IMR-90 (cell line): ENCODE measurements around the gene TMCC1. TPM values are rescaled to one million over a fixed set of nuclear protein-coding genes. Genes with fewer than 3 reads are reported as not detected.

Source experiments
- ATAC-seq: fragments of 200-7000 bp; cut with Tn5 transposase; 2 replicates; pipeline ENCODE4 v1.9.1; 2020; ENCODE audit warnings: low read depth, mild to moderate bottlenecking, moderate library complexity
- BruUV-seq: library from RNA; stranded (reverse); fragments of 400-500 nt; replicated peaks from 2 replicates; lab custom pipeline; 2021; lab: Mats Ljungman, UMichigan
- CTCF ChIA-PET: fragments of 300-600 bp; formaldehyde crosslinking; extraction: SDS; loops from one replicate; lab custom pipeline; 2021; ENCODE audit warnings: antibody characterized with exemption; lab: Yijun Ruan, JAX
- POLR2A ChIA-PET: fragments of 300-600 bp; sonication (Branson Sonifier 250); formaldehyde crosslinking; loops from one replicate; lab custom pipeline; 2022; ENCODE audit warnings: antibody characterized with exemption; ENCODE audit not compliant: unreplicated experiment; lab: Charles Lee
- DNase-seq: peaks from one replicate; pipeline ENCODE4 v3.0.0; 2013
- H2AFZ ChIP-seq: replicated peaks from 2 replicates; pipeline ENCODE3; 2013; ENCODE audit warnings: low read length, mild to moderate bottlenecking; ENCODE audit not compliant: poor library complexity
- H2AK5ac ChIP-seq: 2 replicates; pipeline ENCODE4 v1.6.1; 2013; ENCODE audit warnings: low read depth, low read length, inconsistent platforms
- H2AK9ac ChIP-seq: replicated peaks from 2 replicates; pipeline ENCODE3; 2013; ENCODE audit warnings: mild to moderate bottlenecking, low read depth, low read length, moderate library complexity; ENCODE audit not compliant: poor library complexity
- H2BK120ac ChIP-seq: 2 replicates; pipeline ENCODE4 v1.6.1; 2013; ENCODE audit warnings: low read depth, low read length, inconsistent platforms
- H2BK15ac ChIP-seq: 3 replicates; pipeline ENCODE4 v1.6.1; 2013; ENCODE audit warnings: low read depth, low read length, inconsistent platforms
- H2BK20ac ChIP-seq: 2 replicates; pipeline ENCODE4 v1.6.1; 2013; ENCODE audit warnings: low read depth, mild to moderate bottlenecking, inconsistent platforms, low read length, moderate library complexity
- H2BK5ac ChIP-seq: 2 replicates; pipeline ENCODE4 v1.6.1; 2013; ENCODE audit warnings: mild to moderate bottlenecking, low read depth, low read length, inconsistent platforms; ENCODE audit not compliant: poor library complexity, severe bottlenecking
- H3K14ac ChIP-seq: replicated peaks from 2 replicates; pipeline ENCODE4 v1.6.1; 2013; ENCODE audit warnings: low read depth, low read length, inconsistent platforms
- H3K18ac ChIP-seq: 2 replicates; pipeline ENCODE4 v1.6.1; 2013; ENCODE audit warnings: low read depth, low read length, control low read depth
- H3K23ac ChIP-seq: 2 replicates; pipeline ENCODE4 v1.6.1; 2013; ENCODE audit warnings: low read depth, low read length, inconsistent platforms
- H3K27ac ChIP-seq: 2 replicates; pipeline ENCODE4 v1.5.1; 2013; ENCODE audit warnings: mild to moderate bottlenecking, control low read depth, low read length; ENCODE audit not compliant: insufficient read depth
- H3K27me3 ChIP-seq: 2 replicates; pipeline ENCODE4 v1.6.1; 2013; ENCODE audit warnings: low read length; ENCODE audit not compliant: control insufficient read depth, insufficient read depth
- H3K36me3 ChIP-seq: 2 replicates; pipeline ENCODE4 v1.6.1; 2013; ENCODE audit warnings: low read length, mixed read lengths; ENCODE audit not compliant: control insufficient read depth, insufficient read depth
- H3K4ac ChIP-seq: 2 replicates; pipeline ENCODE4 v1.6.1; 2013; ENCODE audit warnings: low read depth, low read length, inconsistent platforms
- H3K4me1 ChIP-seq: 2 replicates; pipeline ENCODE4 v1.6.1; 2013; ENCODE audit warnings: low read length, mixed read lengths; ENCODE audit not compliant: control insufficient read depth, insufficient read depth
- H3K4me2 ChIP-seq: 2 replicates; pipeline ENCODE4 v1.6.1; 2013; ENCODE audit warnings: low read depth, mild to moderate bottlenecking, control low read depth, low read length, moderate library complexity
- H3K4me3 ChIP-seq: 2 replicates; pipeline ENCODE4 v1.5.1; 2013; ENCODE audit warnings: low read depth, mild to moderate bottlenecking, control low read depth, low read length, moderate library complexity; ENCODE audit not compliant: insufficient read depth
- H3K56ac ChIP-seq: 2 replicates; pipeline ENCODE4 v1.6.1; 2013; ENCODE audit warnings: low read length, inconsistent platforms; ENCODE audit not compliant: insufficient read depth; ENCODE audit errors: extremely low read depth
- H3K79me1 ChIP-seq, 2 experiments: 2 replicates each; pipeline ENCODE4 v1.6.1; 2013; ENCODE audit warnings: low read length in 2 of 2, inconsistent platforms in 1 of 2, low read depth in 1 of 2
- H3K9ac ChIP-seq: 2 replicates; pipeline ENCODE4 v1.6.1; 2013; ENCODE audit warnings: low read depth, low read length, control low read depth
- H3K9me1 ChIP-seq: 2 replicates; pipeline ENCODE4 v1.6.1; 2013; ENCODE audit warnings: low read length, inconsistent platforms; ENCODE audit not compliant: insufficient read depth
- H3K9me3 ChIP-seq: 2 replicates; pipeline ENCODE4 v1.6.1; 2013; ENCODE audit warnings: low read length; ENCODE audit not compliant: control insufficient read depth, insufficient read depth
- H4K20me1 ChIP-seq: 2 replicates; pipeline ENCODE4 v1.6.1; 2013; ENCODE audit warnings: low read length, inconsistent platforms; ENCODE audit not compliant: insufficient read depth
- H4K5ac ChIP-seq: 2 replicates; pipeline ENCODE4 v1.6.1; 2013; ENCODE audit warnings: mild to moderate bottlenecking, low read depth, low read length, control low read depth
- H4K8ac ChIP-seq, 2 experiments: 2 replicates each; pipeline ENCODE4 v1.6.1; 2013; ENCODE audit warnings: low read depth in 2 of 2, low read length in 2 of 2, control low read depth in 1 of 2, inconsistent platforms in 1 of 2
- H4K91ac ChIP-seq: 2 replicates; pipeline ENCODE4 v1.6.1; 2013; ENCODE audit warnings: low read depth, low read length, inconsistent platforms; ENCODE audit not compliant: insufficient read depth
- BHLHE40 ChIP-seq: fragments of 150-350 bp; IDR thresholded peaks from 2 replicates; pipeline ENCODE4 v1.6.1; 2016; ENCODE audit warnings: mild to moderate bottlenecking, low read depth, low read length
- CEBPB ChIP-seq: IDR thresholded peaks from 2 replicates; pipeline ENCODE4 v1.6.1; 2012; ENCODE audit warnings: low read depth, low read length, improper control_type of control experiment
- CHD1 ChIP-seq: IDR thresholded peaks from 2 replicates; pipeline ENCODE4 v1.6.1; 2012; ENCODE audit warnings: low read depth, low read length, improper control_type of control experiment
- CTCF ChIP-seq: conservative IDR thresholded peaks from 2 replicates; pipeline ENCODE4 v1.5.1; 2012; ENCODE audit warnings: mild to moderate bottlenecking, low read depth, low read length, improper control_type of control experiment
- FOS ChIP-seq: fragments of 150-350 bp; IDR thresholded peaks from 2 replicates; pipeline ENCODE4 v1.6.1; 2016; ENCODE audit warnings: low read depth, low read length
- MAFK ChIP-seq: IDR thresholded peaks from 2 replicates; pipeline ENCODE4 v1.6.1; 2012; ENCODE audit warnings: low read depth, low read length, improper control_type of control experiment
- MAZ ChIP-seq: IDR thresholded peaks from 2 replicates; pipeline ENCODE4 v1.6.1; 2012; ENCODE audit warnings: low read depth, mild to moderate bottlenecking, low read length, improper control_type of control experiment, moderate library complexity, borderline replicate concordance
- MXI1 ChIP-seq: IDR thresholded peaks from 2 replicates; pipeline ENCODE4 v1.6.1; 2012; ENCODE audit warnings: low read depth, mild to moderate bottlenecking, low read length, moderate library complexity, borderline replicate concordance
- NFE2L2 ChIP-seq: fragments of 150-350 bp; IDR thresholded peaks from 2 replicates; pipeline ENCODE4 v1.6.1; 2016; ENCODE audit warnings: low read depth, mild to moderate bottlenecking, low read length
- RAD21 ChIP-seq: IDR thresholded peaks from 2 replicates; pipeline ENCODE4 v1.6.1; 2012; ENCODE audit warnings: low read length, improper control_type of control experiment
- RCOR1 ChIP-seq: IDR thresholded peaks from 2 replicates; pipeline ENCODE4 v1.6.1; 2012; ENCODE audit warnings: mild to moderate bottlenecking, low read length, improper control_type of control experiment; ENCODE audit not compliant: insufficient replicate concordance
- RFX5 ChIP-seq: IDR thresholded peaks from 2 replicates; pipeline ENCODE4 v1.8.0; 2012; ENCODE audit warnings: low read depth, mild to moderate bottlenecking, low read length, moderate library complexity
- SMC3 ChIP-seq: fragments of 150-350 bp; IDR thresholded peaks from 2 replicates; pipeline ENCODE4 v1.6.1; 2016; ENCODE audit warnings: low read depth, mild to moderate bottlenecking, antibody characterized with exemption, low read length, moderate library complexity
- USF2 ChIP-seq: fragments of 150-350 bp; IDR thresholded peaks from 2 replicates; pipeline ENCODE4 v1.6.1; 2017; ENCODE audit warnings: mild to moderate bottlenecking, antibody characterized with exemption, low read length, low read depth
- WGBS, 2 experiments: methylation state at CpG; one replicate each; pipeline versions ENCODE4 v1.1.5 to v1.1.7; 2013; ENCODE audit warnings: missing lambda C conversion rate in 2 of 2; ENCODE audit not compliant: insufficient read length in 1 of 2; ENCODE audit errors: extremely low coverage in 2 of 2; 5-methylcytosine and 5-hydroxymethylcytosine counted together
- dilution Hi-C: fragments of 300-500 bp; cut with HindIII; formaldehyde crosslinking; loops from one replicate; pipeline ENCODE4 v1.14.3; 2018; ENCODE audit warnings: low sequenced_read_pairs; ENCODE audit not compliant: unreplicated experiment
- in situ Hi-C: fragments of 300-500 bp; cut with MboI; formaldehyde crosslinking; loops from 3 replicates; pipeline ENCODE4 v1.14.3; 2019; ENCODE audit warnings: low sequenced_read_pairs, inconsistent platforms, mixed read lengths
- intact Hi-C: fragments of 100-400 bp; cut with micrococcal nuclease; formaldehyde crosslinking; loops from 2 replicates; pipeline ENCODE4 v1.10.0; 2022
- polyA plus RNA-seq, 3 experiments: library from polyadenylated mRNA; depleted of rRNA; stranded (reverse); fragments of >200 nt; gene quantifications; 2 replicates each; pipeline ENCODE4 v1.2.3, GENCODE V29; 2012; ENCODE audit warnings: low replicate concordance in 1 of 3
- total RNA-seq: library from RNA; depleted of rRNA; stranded (reverse); fragments of >200 nt; gene quantifications from 2 replicates; pipeline ENCODE4 v1.2.3, GENCODE V29; 2012
- TF ChIP-seq, protein P1 (sequence below): fragments of 150-350 bp; IDR thresholded peaks from 2 replicates; pipeline ENCODE4 v1.6.1; 2016; ENCODE audit warnings: low read depth, mild to moderate bottlenecking, low read length, moderate library complexity, borderline replicate concordance

Gene TMCC1
- total and polyA plus RNA-seq, 2 of the 4 experiments (the other 2 are of a cell fraction), result 5.0 to 7.3 TPM

GRCh38 chr3:129684270-129684669 lies 209.2 kb downstream of the TMCC1 start:
- no peak for TF ChIP-seq SMC3
- TF ChIP-seq MXI1, result no peak
- no peak for TF ChIP-seq RCOR1
- TF ChIP-seq USF2, result no peak
- no peak for TF ChIP-seq MAZ
- no peak for TF ChIP-seq BHLHE40
- no peak for TF ChIP-seq CHD1
- no peak for TF ChIP-seq NFE2L2
- no peak for TF ChIP-seq RFX5
- no peak for TF ChIP-seq CEBPB
- TF ChIP-seq, protein P1, sequence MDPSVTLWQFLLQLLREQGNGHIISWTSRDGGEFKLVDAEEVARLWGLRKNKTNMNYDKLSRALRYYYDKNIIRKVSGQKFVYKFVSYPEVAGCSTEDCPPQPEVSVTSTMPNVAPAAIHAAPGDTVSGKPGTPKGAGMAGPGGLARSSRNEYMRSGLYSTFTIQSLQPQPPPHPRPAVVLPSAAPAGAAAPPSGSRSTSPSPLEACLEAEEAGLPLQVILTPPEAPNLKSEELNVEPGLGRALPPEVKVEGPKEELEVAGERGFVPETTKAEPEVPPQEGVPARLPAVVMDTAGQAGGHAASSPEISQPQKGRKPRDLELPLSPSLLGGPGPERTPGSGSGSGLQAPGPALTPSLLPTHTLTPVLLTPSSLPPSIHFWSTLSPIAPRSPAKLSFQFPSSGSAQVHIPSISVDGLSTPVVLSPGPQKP, result no peak
- no peak for TF ChIP-seq CTCF
- TF ChIP-seq MAFK, result no peak
- TF ChIP-seq RAD21, result no peak
- TF ChIP-seq FOS, result no peak
- no peak overlapping the region for H2BK15ac ChIP-seq
- no peak overlapping the region for H3K4ac ChIP-seq
- no peak overlapping the region for H4K8ac ChIP-seq
- H3K9me3 ChIP-seq, result no peaks in the 10 kb centered on the region
- POLR2A ChIA-PET, result no interaction called here
- DNase-seq, result no peak
- no peak overlapping the region for H3K18ac ChIP-seq
- H3K36me3 ChIP-seq, result no peaks in the 10 kb centered on the region
- dilution Hi-C loops, result no loop called here
- H2BK20ac ChIP-seq, result no peak overlapping the region
- H4K91ac ChIP-seq, result no peak overlapping the region
- no peak overlapping the region for H3K27ac ChIP-seq
- H4K5ac ChIP-seq, result no peak overlapping the region
- no CpG with 5 or more reads among the region's 3 CpGs for WGBS, 2 experiments
- no peak overlapping the region for H3K4me3 ChIP-seq
- H3K56ac ChIP-seq, result no peak overlapping the region
- no peaks in the 10 kb centered on the region for H3K27me3 ChIP-seq
- ATAC-seq, result no peak
- no peak overlapping the region for H2AFZ ChIP-seq
- intact Hi-C loops, result no loop called here
- H4K20me1 ChIP-seq, result peaks cover 4% of the 10 kb centered on the region; the same call in 1 of the 2 replicates
- peaks cover 0 to 4% of the 10 kb centered on the region in 2 experiments; a peak in 2 of 4 replicates for H3K79me1 ChIP-seq
- H3K23ac ChIP-seq, result no peak overlapping the region
- no peak overlapping the region for H3K9ac ChIP-seq
- 0 out of 2 replicates have a peak, but pooled peaks cover 3% of the 10 kb centered on the region for H3K4me1 ChIP-seq
- H3K9me1 ChIP-seq, result no peaks in the 10 kb centered on the region
- H3K4me2 ChIP-seq, result no peak overlapping the region
- no peak overlapping the region for H2AK9ac ChIP-seq
- H2BK5ac ChIP-seq, result no peak overlapping the region
- no peak overlapping the region for H2AK5ac ChIP-seq
- CTCF ChIA-PET, result no interaction called here
- BruUV-seq, result no TSS peak
- no peak overlapping the region for H2BK120ac ChIP-seq
- in situ Hi-C loops, result no loop called here
- no peak overlapping the region for H3K14ac ChIP-seq
